Kidney (tissue), 14 donors: ENCODE measurements around the gene CCDC30. TPM values are rescaled to one million over a fixed set of nuclear protein-coding genes. Genes with fewer than 3 reads are reported as not detected.

ENCODE experiments used
- DNase-seq, 5 donors: peaks; one replicate each; pipeline ENCODE4 v3.0.0-alpha.2; 2013 to 2020
- FAIRE-seq: peaks from 2 replicates; lab custom pipeline; 2012; peaks lifted over from hg19 to GRCh38; lab: Jason Lieb, UNC
- H3K27ac ChIP-seq, 2 donors: one replicate each; pipeline ENCODE4 v1.7.0; 2013; ENCODE audit warnings: low read depth in 2 of 2, low read length in 2 of 2, inconsistent platforms in 1 of 2
- H3K27me3 ChIP-seq: one replicate; pipeline ENCODE4 v1.7.1; 2013; ENCODE audit warnings: low read length, inconsistent platforms; ENCODE audit not compliant: control insufficient read depth, insufficient read depth
- H3K36me3 ChIP-seq, 3 donors: one replicate each; pipeline versions ENCODE4 v1.7.0 to v1.7.1; 2013; ENCODE audit warnings: low read length in 3 of 3, control low read depth in 1 of 3, inconsistent platforms in 1 of 3; ENCODE audit not compliant: insufficient read depth in 3 of 3, control insufficient read depth in 2 of 3
- H3K4me1 ChIP-seq, 3 donors: one replicate each; pipeline versions ENCODE4 v1.7.0 to v1.7.1; 2013; ENCODE audit warnings: low read length in 3 of 3, inconsistent platforms in 1 of 3, low read depth in 1 of 3; ENCODE audit not compliant: control insufficient read depth in 2 of 3, insufficient read depth in 2 of 3
- H3K4me3 ChIP-seq, 3 donors: one replicate each; pipeline versions ENCODE4 v1.7.0 to v1.8.1; 2013; ENCODE audit warnings: low read length in 3 of 3, control low read depth in 1 of 3, inconsistent platforms in 1 of 3
- H3K9ac ChIP-seq, 3 donors: one replicate each; pipeline versions ENCODE4 v1.7.0 to v1.7.1; 2013; ENCODE audit warnings: low read length in 3 of 3, control low read depth in 1 of 3, inconsistent platforms in 1 of 3
- H3K9me3 ChIP-seq, 3 donors: one replicate each; pipeline versions ENCODE4 v1.7.0 to v1.7.1; 2013; ENCODE audit warnings: low read length in 3 of 3, control low read depth in 1 of 3, inconsistent platforms in 1 of 3; ENCODE audit not compliant: control insufficient read depth in 2 of 3, insufficient read depth in 1 of 3
- intact Hi-C: fragments of 100-400 bp; cut with DNase I; formaldehyde crosslinking; loops from one replicate; pipeline ENCODE4 v1.11.1; 2022
- polyA plus RNA-seq: library from polyadenylated mRNA; stranded (reverse); fragments of 350-450 nt; fragmentation: Illumina TruSeq; extraction: RNeasy Lipid Tissue Mini Kit (QIAGEN cat#74804); gene quantifications from one replicate; pipeline ENCODE4 v1.2.3, GENCODE V29; 2014; ENCODE audit warnings: low read depth, low replicate concordance; ENCODE audit not compliant: insufficient read depth
- total RNA-seq: library from RNA; stranded (reverse); fragmentation: NEBNext Ultra II Directional; extraction: Animal tissue kit (Norgen Biotek cat#: 25700); gene quantifications from one replicate; pipeline ENCODE4 v1.2.1, GENCODE V29; 2021
- TF ChIP-seq, protein P1 (sequence below): IDR thresholded peaks from 3 replicates; pipeline ENCODE4 v1.5.1; 2012; ENCODE audit warnings: mild to moderate bottlenecking, moderate library complexity, borderline replicate concordance; ENCODE audit not compliant: insufficient read depth; ENCODE audit errors: extremely low read depth
- donor health status: control.
- donor health status: control.
- donor health status: control.
- donor health status: control.
- donor health status: control.
- donor health status: DM: yes; HTN: yes; CAD: no.
- donor health status: Normal renal cell carcinoma (clear cell type).

Gene CCDC30
- total and polyA plus RNA-seq, 2 donors from 2014 or later: 4.9 to 18.0 TPM

DNA sequence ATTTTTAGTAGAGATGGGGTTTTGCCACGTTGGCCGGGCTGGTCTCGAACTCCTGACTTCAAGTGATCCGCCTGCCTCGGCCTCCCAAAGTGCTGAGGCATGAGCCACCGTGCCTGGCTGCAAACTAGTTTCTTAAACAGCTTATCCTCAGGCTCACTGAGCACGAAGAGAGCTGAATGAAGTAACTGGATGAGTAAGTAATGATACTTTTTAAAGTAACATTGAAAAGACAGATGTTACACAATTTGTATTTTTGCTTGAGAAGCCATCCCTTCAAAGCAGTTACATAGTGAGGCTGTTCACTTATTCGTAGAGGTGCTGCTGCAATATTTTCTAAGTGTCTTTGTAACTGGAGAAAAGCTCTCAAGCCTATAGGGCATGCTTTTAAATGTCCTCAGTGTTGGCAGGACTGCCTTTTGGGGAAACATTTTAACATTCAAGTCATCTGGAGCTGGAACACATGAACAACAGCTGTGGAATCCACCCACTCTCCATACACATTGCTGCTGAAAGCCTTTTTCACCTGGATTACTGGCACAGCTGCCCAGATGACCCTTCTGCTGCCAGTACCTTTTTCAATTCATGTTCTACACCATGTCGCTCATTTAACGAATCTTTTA lies 216.4 kb downstream of the CCDC30 start:
- no peak for DNase-seq
- H3K9me3 ChIP-seq: no peaks in the 10 kb centered on the region
- no peak overlapping the region for H3K9ac ChIP-seq
- TF ChIP-seq, protein P1, sequence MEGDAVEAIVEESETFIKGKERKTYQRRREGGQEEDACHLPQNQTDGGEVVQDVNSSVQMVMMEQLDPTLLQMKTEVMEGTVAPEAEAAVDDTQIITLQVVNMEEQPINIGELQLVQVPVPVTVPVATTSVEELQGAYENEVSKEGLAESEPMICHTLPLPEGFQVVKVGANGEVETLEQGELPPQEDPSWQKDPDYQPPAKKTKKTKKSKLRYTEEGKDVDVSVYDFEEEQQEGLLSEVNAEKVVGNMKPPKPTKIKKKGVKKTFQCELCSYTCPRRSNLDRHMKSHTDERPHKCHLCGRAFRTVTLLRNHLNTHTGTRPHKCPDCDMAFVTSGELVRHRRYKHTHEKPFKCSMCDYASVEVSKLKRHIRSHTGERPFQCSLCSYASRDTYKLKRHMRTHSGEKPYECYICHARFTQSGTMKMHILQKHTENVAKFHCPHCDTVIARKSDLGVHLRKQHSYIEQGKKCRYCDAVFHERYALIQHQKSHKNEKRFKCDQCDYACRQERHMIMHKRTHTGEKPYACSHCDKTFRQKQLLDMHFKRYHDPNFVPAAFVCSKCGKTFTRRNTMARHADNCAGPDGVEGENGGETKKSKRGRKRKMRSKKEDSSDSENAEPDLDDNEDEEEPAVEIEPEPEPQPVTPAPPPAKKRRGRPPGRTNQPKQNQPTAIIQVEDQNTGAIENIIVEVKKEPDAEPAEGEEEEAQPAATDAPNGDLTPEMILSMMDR: no peak
- H3K27ac ChIP-seq: no peak overlapping the region
- intact Hi-C loops: no loop called here
- no peaks in the 10 kb centered on the region for H3K27me3 ChIP-seq
- H3K4me1 ChIP-seq: peaks cover 0 to 6% (median 6%) of the 10 kb centered on the region in 3 donors
- no peak overlapping the region for H3K4me3 ChIP-seq
- H3K36me3 ChIP-seq: peaks cover 0 to 6% (median 0%) of the 10 kb centered on the region in 3 donors
- no peak for FAIRE-seq

DNA sequence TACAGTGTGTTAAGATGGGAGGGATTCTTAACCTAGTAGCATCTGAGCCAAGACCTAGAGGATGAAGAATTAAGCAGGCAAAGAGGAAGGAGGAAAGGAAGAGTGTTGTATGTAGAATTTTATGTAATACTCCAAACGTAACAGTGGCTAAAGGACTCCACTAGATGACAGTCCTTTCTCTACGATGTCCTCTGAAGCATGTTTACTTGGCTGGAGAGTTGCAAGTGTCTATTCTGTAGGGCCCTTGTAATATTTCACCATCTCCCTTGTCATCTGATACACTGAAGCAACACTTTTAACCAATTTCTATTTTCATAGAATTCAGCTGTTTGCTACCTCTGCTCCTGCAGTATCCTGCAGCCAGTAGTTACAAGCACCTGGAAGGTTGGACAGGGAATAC lies 217.0 kb downstream of the CCDC30 start:
- no peak overlapping the region for H3K9ac ChIP-seq
- H3K4me1 ChIP-seq: peaks cover 0 to 10% (median 8%) of the 10 kb centered on the region in 3 donors
- H3K9me3 ChIP-seq: no peaks in the 10 kb centered on the region
- TF ChIP-seq, protein P1: no peak
- H3K36me3 ChIP-seq: peaks cover 0 to 6% (median 0%) of the 10 kb centered on the region in 3 donors
- no peak overlapping the region for H3K27ac ChIP-seq
- H3K27me3 ChIP-seq: no peaks in the 10 kb centered on the region
- intact Hi-C loops: no loop called here
- peak overlapping the region in 1 of 3 donors; percentile 90 for H3K4me3 ChIP-seq
- no peak for FAIRE-seq
- DNase-seq: no peak

DNA sequence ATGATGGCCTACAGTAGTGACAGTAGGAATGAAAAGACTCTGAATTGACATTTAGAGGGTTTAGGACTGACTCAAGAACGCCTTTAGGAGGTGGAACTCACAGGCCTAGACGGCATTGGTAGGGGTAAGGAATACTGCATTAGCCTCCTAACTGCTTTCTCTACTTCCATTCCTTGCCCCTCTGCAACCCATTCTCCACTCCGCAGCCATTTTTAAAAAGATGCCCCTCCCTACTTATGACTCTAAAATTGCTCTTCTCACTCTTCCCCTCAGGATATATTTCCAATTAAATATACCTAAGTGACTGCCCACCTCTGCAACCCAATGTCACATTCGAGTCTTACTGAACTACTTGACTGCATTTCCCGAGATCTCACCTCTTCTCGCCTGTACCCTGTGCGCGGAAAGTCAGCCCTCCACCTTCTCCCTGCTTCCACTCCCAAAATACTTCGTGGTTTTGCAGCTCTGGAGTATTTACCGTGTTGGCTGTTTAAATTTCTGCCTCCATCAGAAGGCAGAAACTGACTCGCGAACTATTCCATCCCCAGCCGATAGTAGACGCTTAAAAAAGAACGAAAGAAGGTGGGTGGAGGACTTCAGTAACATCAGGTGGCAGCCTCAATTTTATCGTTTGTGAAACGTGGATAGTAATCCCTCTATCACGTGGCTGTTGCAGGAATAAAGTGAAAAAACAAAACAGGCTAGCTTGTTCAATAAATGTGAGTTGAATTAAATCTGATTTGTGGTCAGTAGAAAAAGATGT lies 218.0 kb downstream of the CCDC30 start:
- Histone ChIP-seq H3K27me3 (no peaks in the 10 kb centered on the region), H3K9ac (peak overlapping the region; percentile 56 to 92 (median 60)), H3K4me1 (peaks cover 0 to 10% (median 8%) of the 10 kb centered on the region in 3 donors), H3K9me3 (no peaks in the 10 kb centered on the region), H3K36me3 (no peaks in the 10 kb centered on the region), H3K4me3 (peak overlapping the region; percentile 80 to 90 (median 89)), H3K27ac (peak overlapping the region; percentile 78 to 81)
- FAIRE-seq (no peak), DNase-seq (peak in 2 of 5 donors; percentile 58 to 66)
- TF ChIP-seq, protein P1: no peak
- intact Hi-C loops: no loop called here
